HepG2 (cell line): ENCODE measurements around the gene HDLBP. TPM values are rescaled to one million over a fixed set of nuclear protein-coding genes. Genes with fewer than 3 reads are reported as not detected.

Source experiments
- ARID4A ChIP-seq: sonication (generic); formaldehyde crosslinking; IDR thresholded peaks from 2 replicates; pipeline ENCODE4 v1.5.0; 2020; ENCODE audit warnings: mild to moderate bottlenecking, missing genetic modification reagents, borderline replicate concordance
- ATF4 ChIP-seq, 2 experiments: fragments of 450-650 bp in 1 of 2; sonication (generic) in 1 of 2; formaldehyde crosslinking; IDR thresholded peaks; 2 replicates each; pipeline versions ENCODE4 v1.5.0 to v1.8.0; 2020 to 2022; ENCODE audit warnings: mild to moderate bottlenecking in 1 of 2, missing genetic modification reagents in 1 of 2
- FUBP1 ChIP-seq: sonication (generic); formaldehyde crosslinking; IDR thresholded peaks from 2 replicates; pipeline ENCODE4 v1.5.1; 2020; ENCODE audit warnings: missing genetic modification reagents, mild to moderate bottlenecking, borderline replicate concordance
- HMG20B ChIP-seq: conservative IDR thresholded peaks from 2 replicates; pipeline ENCODE4 v1.6.1; 2016; ENCODE audit warnings: missing genetic modification reagents, missing compliant biosample characterization
- KLF13 ChIP-seq: sonication (generic); formaldehyde crosslinking; IDR thresholded peaks from 2 replicates; pipeline ENCODE4 v1.4.0; 2020; ENCODE audit warnings: mild to moderate bottlenecking, missing genetic modification reagents
- KLF16 ChIP-seq, 2 experiments: sonication (generic) in 1 of 2; formaldehyde crosslinking in 1 of 2; IDR thresholded peaks; 2 replicates each; pipeline versions ENCODE4 v1.6.1 to v1.8.0; 2016 to 2023; ENCODE audit warnings: missing genetic modification reagents in 2 of 2, missing compliant biosample characterization in 1 of 2
- POGZ ChIP-seq: sonication (generic); formaldehyde crosslinking; IDR thresholded peaks from 2 replicates; pipeline ENCODE4 v1.4.0; 2020; ENCODE audit warnings: mild to moderate bottlenecking, missing genetic modification reagents
- PRDM15 ChIP-seq: sonication (generic); formaldehyde crosslinking; IDR thresholded peaks from 2 replicates; pipeline ENCODE4 v1.4.0; 2020; ENCODE audit warnings: missing genetic modification reagents
- RAD51 ChIP-seq: fragments of 450-650 bp; IDR thresholded peaks from 2 replicates; pipeline ENCODE4 v1.6.1; 2016; ENCODE audit warnings: borderline replicate concordance
- TRIM22 ChIP-seq: fragments of 450-650 bp; IDR thresholded peaks from 2 replicates; pipeline ENCODE4 v1.6.1; 2017
- ZBTB3 ChIP-seq: sonication (generic); formaldehyde crosslinking; IDR thresholded peaks from 2 replicates; pipeline ENCODE4 v1.4.0; 2020; ENCODE audit warnings: low read depth, mild to moderate bottlenecking, moderate library complexity, missing genetic modification reagents, borderline replicate concordance
- ZNF3 ChIP-seq: IDR thresholded peaks from 2 replicates; pipeline ENCODE4 v1.7.0; 2017; ENCODE audit warnings: inconsistent platforms
- ZNF83 ChIP-seq: sonication (generic); formaldehyde crosslinking; IDR thresholded peaks from 2 replicates; pipeline ENCODE4 v1.4.0; 2020; ENCODE audit warnings: missing genetic modification reagents, mild to moderate bottlenecking, borderline replicate concordance
- polyA plus RNA-seq, 8 experiments: library from polyadenylated mRNA; depleted of rRNA in 3 of 8; stranded (reverse) in 7 of 8; unstranded in 1 of 8; fragments of >200 nt; fragmentation: Illumina TruSeq in 4 of 8; extraction: Trizol in 4 of 8; gene quantifications; 2 replicates each; pipeline versions ENCODE4 v1.2.1 to v1.2.3, GENCODE V29; 2011 to 2016; ENCODE audit warnings: low read depth in 4 of 8, missing spikeins in 1 of 8, mixed read lengths in 1 of 8; ENCODE audit not compliant: insufficient read depth in 1 of 8
- total RNA-seq, 5 experiments: library from RNA; depleted of rRNA; stranded (reverse); fragments of >200 nt; fragmentation: Illumina TruSeq; extraction: Trizol; gene quantifications; 2 replicates each; pipeline ENCODE4 v1.2.3, GENCODE V29; 2016; ENCODE audit warnings: low read depth in 1 of 5

HDLBP gene
- total and polyA plus RNA-seq, 2 of the 13 experiments (the other 11 are each of a cell fraction or from before 2014, with no cell fraction given): 464 to 707 TPM

- TF ChIP-seq FUBP1 (CRISPR knock-in tag) (no peak), ZBTB3 (CRISPR knock-in tag) (peak; percentile 70; the same call in 1 of the 2 replicates), HMG20B (no peak; the same call in 1 of the 2 replicates), TRIM22 (no peak), KLF13 (CRISPR knock-in tag) (peak; percentile 44; the same call in 1 of the 2 replicates), ATF4 (CRISPR knock-in tag; IDR thresholded peaks at IDR 0.05) (no peak), POGZ (no peak), RAD51 (no peak), ARID4A (CRISPR knock-in tag) (peak; percentile 81), KLF16 (CRISPR knock-in tag; IDR thresholded peaks at IDR 0.05) (peak in 1 of 2 experiments; percentile 64; a peak in 2 of 4 replicates), ZNF3 (CRISPR knock-in tag) (no peak), PRDM15 (CRISPR knock-in tag) (no peak), ZNF83 (0 out of 2 replicates have a peak, but pooled peaks have one; percentile 27)
Observed at GRCh38 chr2:241224018-241224850, 91.2 kb downstream of the HDLBP start (continued).
